ENCODE measurements around the gene SEBOX.

The SEBOX gene

GRCh38 chr17:28338056-28338768 is 26.8 kb downstream of the SEBOX start:
- no peak for DNase-seq

- DNase-seq, result peak; percentile 66
These were observed 28.8 kb downstream of the SEBOX start for GRCh38 chr17:28335959-28336871.

GRCh38 chr17:28335201-28335958 is 29.6 kb downstream of the SEBOX start, which contains the start of the genes IFT20 and TNFAIP1:
Gene IFT20 (minus strand): TSS chr17:28335472. CDS start chr17:28331985, 3,487 bp downstream.
Gene TNFAIP1 (plus strand): TSS chr17:28335761. CDS start chr17:28339522, 3,761 bp downstream.
- peak; percentile 100 for DNase-seq

DNA sequence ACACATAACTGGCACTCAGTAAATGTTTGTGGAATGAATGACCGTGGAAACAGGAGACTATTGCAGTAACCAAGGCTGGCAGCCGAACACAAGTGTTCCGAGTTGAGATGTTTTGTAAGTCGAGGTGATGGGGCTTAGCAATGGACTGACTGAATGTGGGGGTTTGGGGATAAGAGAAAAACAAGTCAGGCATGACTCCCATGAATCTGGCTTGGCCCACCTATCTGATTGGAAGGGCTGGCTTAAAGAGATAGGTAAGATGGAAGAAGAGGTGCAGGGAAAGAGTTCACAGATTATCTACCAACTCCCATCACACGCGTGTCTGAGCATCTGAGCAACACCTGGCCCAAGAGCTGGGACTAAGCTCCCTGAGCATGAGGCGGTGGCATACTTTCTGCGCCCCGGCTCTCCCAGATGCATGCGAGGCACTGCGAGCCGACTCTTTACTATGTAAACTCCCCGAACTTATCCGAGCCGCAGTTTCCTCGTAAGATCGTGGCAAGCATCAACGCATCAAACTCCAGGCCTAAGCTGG is 30.3 kb downstream of the SEBOX start:
- DNase-seq, result no peak

DNA sequence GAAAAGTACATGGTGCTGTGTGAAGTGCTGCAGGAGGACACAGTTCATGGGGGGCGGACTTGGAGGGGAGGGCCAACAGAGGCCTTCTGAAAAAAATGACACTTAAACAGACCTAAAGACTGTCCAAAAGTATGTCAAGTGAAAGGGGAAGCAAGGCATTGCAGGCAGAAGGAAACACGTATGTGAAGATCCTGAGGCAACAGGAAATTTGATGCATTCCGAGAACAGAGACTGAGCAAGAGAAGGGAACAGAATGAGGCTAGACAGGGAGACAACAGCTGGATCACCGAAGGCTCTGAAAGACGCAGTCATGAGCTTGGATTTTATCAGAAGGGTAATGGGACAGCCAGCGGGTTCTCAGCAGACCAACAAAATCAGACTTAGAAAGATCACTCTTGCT is 30.8 kb downstream of the SEBOX start:
- DNase-seq, result no peak

- no peak for DNase-seq
These were observed 31.8 kb downstream of the SEBOX start for GRCh38 chr17:28333083-28333746.

GRCh38 chr17:28331891-28332420 is 33.0 kb downstream of the SEBOX start:
- DNase-seq, result no peak

GRCh38 chr17:28330671-28331070 is 34.3 kb downstream of the SEBOX start:
- DNase-seq, result no peak

DNA sequence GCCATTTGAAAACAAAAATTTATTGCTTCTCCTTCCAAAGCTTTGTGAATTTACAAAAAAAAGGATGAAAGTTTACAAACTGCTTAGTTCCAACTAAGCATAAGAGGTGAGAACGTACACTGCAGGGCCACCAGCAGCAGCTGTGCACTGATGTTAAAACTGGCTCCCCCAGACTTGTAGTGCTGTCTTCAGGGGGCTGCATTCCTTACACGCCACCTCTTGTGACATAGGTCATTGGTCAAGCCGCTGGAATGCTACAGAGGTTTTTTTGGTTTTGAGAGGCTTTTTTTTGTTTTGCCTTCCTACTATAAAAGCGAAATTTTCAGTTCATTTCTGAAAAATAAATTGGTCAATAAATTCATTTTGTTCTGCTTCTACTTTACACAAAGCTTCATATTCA is 36.7 kb downstream of the SEBOX start:
- DNase-seq, result no peak

DNA sequence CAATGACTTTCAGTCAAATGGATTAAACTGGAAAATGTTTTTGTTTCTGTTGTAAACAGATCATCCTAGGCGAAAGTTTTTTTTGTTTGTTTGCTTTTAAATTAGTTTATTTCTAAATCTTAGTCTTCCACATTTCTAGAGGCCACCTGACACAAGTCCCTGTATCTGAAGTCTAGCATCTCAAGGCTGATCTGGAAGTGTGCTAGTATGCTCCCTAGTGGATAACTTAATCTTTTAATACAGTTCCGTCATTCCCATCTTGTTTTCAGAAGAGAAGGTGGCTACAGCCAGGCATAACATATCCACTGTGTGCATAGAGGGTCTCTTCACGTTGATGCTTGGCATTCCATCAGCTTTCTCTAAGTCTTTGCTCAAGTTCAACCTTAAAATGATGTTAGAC is 37.3 kb downstream of the SEBOX start:
- no peak for DNase-seq

- no peak for DNase-seq
These were observed 37.9 kb downstream of the SEBOX start for GRCh38 chr17:28327031-28327607.

- peak; percentile 32 for DNase-seq
These were observed 38.9 kb downstream of the SEBOX start for GRCh38 chr17:28326114-28326513.

GRCh38 chr17:28325211-28325610 is 39.8 kb downstream of the SEBOX start:
- peak; percentile 19 for DNase-seq

DNA sequence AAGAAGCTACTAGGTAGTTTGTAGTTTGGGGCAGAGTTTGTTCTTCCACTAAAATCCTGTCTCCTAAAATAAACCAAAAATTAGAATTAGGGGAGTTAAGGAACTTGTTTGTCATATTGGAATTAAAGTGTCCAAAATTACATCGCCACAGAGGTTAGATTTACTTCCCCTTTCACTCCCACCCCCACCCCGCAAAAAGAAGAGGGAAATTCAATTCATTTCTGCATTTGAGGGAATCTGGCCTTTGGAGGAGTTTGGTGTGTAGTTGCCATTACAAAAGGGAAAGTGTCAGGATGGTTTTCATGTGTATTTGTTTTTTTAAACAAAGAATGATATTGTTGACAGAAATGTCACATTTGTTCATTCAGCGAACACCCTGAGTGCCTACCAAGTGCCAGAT is 40.2 kb downstream of the SEBOX start:
- DNase-seq, result no peak

GRCh38 chr17:28324267-28324745 is 40.7 kb downstream of the SEBOX start:
- no peak for DNase-seq

DNA sequence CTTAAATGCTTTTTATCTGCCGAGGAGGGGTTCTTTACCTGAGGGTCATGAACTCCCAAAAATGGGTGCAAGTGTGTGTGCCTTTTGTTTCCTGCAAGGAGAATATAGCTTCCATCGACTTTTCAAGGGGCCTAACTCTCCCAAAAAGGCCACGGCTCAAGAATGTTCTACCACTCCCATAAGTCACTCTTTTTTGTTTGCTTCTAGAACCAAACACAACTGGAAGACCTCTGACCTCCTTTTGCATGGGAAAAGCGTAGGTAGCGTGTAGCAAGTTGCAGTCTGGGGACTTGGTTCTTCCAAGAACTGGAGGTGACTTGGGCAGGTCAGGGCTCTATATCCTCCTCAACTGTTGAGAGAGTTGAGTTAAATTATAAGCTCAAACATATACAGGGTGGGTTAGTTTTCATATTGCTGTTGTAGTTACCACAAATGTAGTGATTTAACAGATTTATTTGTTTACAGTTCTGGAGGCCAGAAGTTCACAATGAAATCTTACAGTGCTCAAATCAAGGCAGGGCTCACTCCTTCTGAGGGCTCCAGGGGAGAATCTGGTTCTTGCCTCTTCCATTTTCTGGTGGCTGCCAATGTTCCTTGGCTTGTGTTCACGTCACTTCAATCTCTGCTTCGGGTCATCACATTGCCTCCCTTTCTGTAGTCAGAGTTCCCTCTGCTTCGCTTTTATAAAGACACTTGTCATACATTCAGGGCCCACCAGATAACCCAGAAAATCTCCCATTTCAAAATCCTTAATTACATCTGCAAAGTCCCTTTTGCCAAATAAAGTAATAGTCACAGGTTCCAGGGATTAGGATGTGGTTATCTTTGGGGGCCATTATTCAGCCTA is 44.6 kb downstream of the SEBOX start:
- DNase-seq, result no peak

- DNase-seq, result peak; percentile 41
These were observed 45.4 kb downstream of the SEBOX start for GRCh38 chr17:28319598-28319935.

GRCh38 chr17:28318759-28319597 is 46.0 kb downstream of the SEBOX start, which contains the start of gene TMEM97:
Gene TMEM97 (plus strand): TSS chr17:28319200. CDS start chr17:28319240, 40 bp downstream.
- peak; percentile 98 for DNase-seq

- peak; percentile 39 for DNase-seq
These were observed 46.8 kb downstream of the SEBOX start for GRCh38 chr17:28317966-28318758.

Data from NCI-H146 (cell line).